ENCODE measurements around the gene DNAJC5. TPM values are rescaled to one million over a fixed set of nuclear protein-coding genes. Genes with fewer than 3 reads are reported as not detected.

Gene DNAJC5
- total and polyA plus RNA-seq, 2 of the 8 experiments (the other 6 are each of a cell fraction or from before 2014, with no cell fraction given): 19.2 to 31.2 TPM

GRCh38 chr20:63846128-63846771 is 48.7 kb upstream of the DNAJC5 start (continued):
- TF ChIP-seq CHD1 (IDR thresholded peaks at IDR 0.05; ENCODE audit: low read depth, low read length): no peak
- no peak for TF ChIP-seq RXRA (IDR thresholded peaks at IDR 0.05; ENCODE audit: insufficient read depth, low read depth, low read length)
- no peak for TF ChIP-seq SP2 (IDR thresholded peaks at IDR 0.05; ENCODE audit: low read length)
- TF ChIP-seq POLR2AphosphoS5 (IDR thresholded peaks at IDR 0.05; ENCODE audit: low read depth, low read length): no peak
- TF ChIP-seq TAF1 (IDR thresholded peaks at IDR 0.05; ENCODE audit: low read depth, low read length): no peak
- TF ChIP-seq PHF8 (conservative IDR thresholded peaks at IDR 0.05; ENCODE audit: low read depth, low read length): peak; percentile 52; the same call in 1 of the 2 replicates
- no peak; a peak in 1 of 4 replicates for TF ChIP-seq RAD21 (IDR thresholded peaks at IDR 0.05 in 1 of 2, conservative IDR thresholded peaks at IDR 0.05 in 1 of 2; ENCODE audit: low read depth in 2 of 2, low read length in 2 of 2)
- no peak for TF ChIP-seq KDM5A (IDR thresholded peaks at IDR 0.05; ENCODE audit: low read length)
- TF ChIP-seq, protein P1, sequence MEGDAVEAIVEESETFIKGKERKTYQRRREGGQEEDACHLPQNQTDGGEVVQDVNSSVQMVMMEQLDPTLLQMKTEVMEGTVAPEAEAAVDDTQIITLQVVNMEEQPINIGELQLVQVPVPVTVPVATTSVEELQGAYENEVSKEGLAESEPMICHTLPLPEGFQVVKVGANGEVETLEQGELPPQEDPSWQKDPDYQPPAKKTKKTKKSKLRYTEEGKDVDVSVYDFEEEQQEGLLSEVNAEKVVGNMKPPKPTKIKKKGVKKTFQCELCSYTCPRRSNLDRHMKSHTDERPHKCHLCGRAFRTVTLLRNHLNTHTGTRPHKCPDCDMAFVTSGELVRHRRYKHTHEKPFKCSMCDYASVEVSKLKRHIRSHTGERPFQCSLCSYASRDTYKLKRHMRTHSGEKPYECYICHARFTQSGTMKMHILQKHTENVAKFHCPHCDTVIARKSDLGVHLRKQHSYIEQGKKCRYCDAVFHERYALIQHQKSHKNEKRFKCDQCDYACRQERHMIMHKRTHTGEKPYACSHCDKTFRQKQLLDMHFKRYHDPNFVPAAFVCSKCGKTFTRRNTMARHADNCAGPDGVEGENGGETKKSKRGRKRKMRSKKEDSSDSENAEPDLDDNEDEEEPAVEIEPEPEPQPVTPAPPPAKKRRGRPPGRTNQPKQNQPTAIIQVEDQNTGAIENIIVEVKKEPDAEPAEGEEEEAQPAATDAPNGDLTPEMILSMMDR (IDR thresholded peaks at IDR 0.05; ENCODE audit: control extremely low read depth in 1 of 3, insufficient read depth in 1 of 3, low read depth in 1 of 3, low read length in 3 of 3): no peak
- TF ChIP-seq, protein P2, sequence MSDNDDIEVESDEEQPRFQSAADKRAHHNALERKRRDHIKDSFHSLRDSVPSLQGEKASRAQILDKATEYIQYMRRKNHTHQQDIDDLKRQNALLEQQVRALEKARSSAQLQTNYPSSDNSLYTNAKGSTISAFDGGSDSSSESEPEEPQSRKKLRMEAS (IDR thresholded peaks at IDR 0.05): peak; percentile 34; the same call in 1 of the 2 replicates
- TF ChIP-seq SAP30 (IDR thresholded peaks at IDR 0.05; ENCODE audit: insufficient read depth, insufficient replicate concordance, low read length): no peak
- no peak for TF ChIP-seq HDAC6 (IDR thresholded peaks at IDR 0.05; ENCODE audit: low read depth, low read length)
- 0 out of 2 replicates have a peak, but pooled peaks have one; percentile 56 for TF ChIP-seq GABPA (IDR thresholded peaks at IDR 0.05; ENCODE audit: borderline replicate concordance, insufficient read depth, low read length)
- no peak for TF ChIP-seq GTF2F1 (IDR thresholded peaks at IDR 0.05; ENCODE audit: borderline replicate concordance, low read depth, low read length)

All from H1 (cell line).